SK-N-DZ (cell line): Measurements from ENCODE around the gene PTRH1.

Experiments
- DNase-seq: peaks from one replicate; pipeline ENCODE4 v3.0.0-alpha.2; 2015; ENCODE audit warnings: low spot score

PTRH1 gene

DNA sequence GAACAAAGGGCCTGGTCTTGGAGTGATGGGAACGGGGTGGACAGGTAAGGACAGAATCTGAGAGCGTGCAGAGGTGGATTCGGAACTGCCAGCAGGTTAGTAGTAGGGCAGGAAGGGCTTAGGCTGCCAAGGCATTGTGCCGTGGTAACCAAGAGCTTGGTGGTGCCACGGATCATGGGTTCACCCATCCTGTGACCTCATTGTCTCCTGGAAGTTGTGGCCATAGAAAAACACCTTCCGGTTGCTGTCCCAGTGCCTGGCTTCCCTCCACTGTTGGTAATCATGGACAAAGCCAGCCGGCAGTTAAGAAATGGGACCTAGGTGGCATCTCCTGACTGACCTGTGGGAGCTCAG, 51.2 kb downstream of the PTRH1 start:
- DNase-seq = no peak
